Testis (tissue), 3 donors: ENCODE results near the gene ADGRG3. TPM values are rescaled to one million over a fixed set of nuclear protein-coding genes. Genes with fewer than 3 reads are reported as not detected.

Experiments
- DNase-seq: peaks from one replicate; pipeline ENCODE4 v3.0.0-alpha.2; 2019
- H3K27ac ChIP-seq, 2 donors: fragments of 200-600 bp; sonication (generic); one replicate each; pipeline ENCODE4 v1.5.1; 2019
- H3K27me3 ChIP-seq: fragments of 200-600 bp; sonication (generic); one replicate; pipeline ENCODE4 v1.5.1; 2019
- H3K36me3 ChIP-seq: fragments of 200-600 bp; sonication (generic); one replicate; pipeline ENCODE4 v1.5.1; 2017; ENCODE audit warnings: low read depth; ENCODE audit errors: missing control alignments
- H3K4me1 ChIP-seq: fragments of 200-600 bp; sonication (generic); one replicate; pipeline ENCODE4 v1.5.1; 2019
- H3K4me3 ChIP-seq, 2 donors: fragments of 200-600 bp; sonication (generic); one replicate each; pipeline ENCODE4 v1.5.1; 2017 to 2019
- H3K9me3 ChIP-seq: fragments of 200-600 bp; sonication (generic); one replicate; pipeline ENCODE4 v1.5.1; 2017
- POLR2A ChIP-seq: fragments of 450-650 bp; IDR thresholded peaks from one replicate; pipeline ENCODE4 v1.6.1; 2017; ENCODE audit warnings: antibody characterized with exemption, mild to moderate bottlenecking, moderate library complexity
- WGBS, 2 donors: methylation state at CpG; one replicate each; pipeline ENCODE4 v1.1.5; 2018; 5-methylcytosine and 5-hydroxymethylcytosine counted together
- intact Hi-C: fragments of 100-400 bp; cut with DNase I; formaldehyde crosslinking; loops from one replicate; pipeline ENCODE4 v1.15.1; 2023; ENCODE audit warnings: low total_unique reads
- polyA plus RNA-seq: library from polyadenylated mRNA; stranded (reverse); fragments of 350-450 nt; fragmentation: Illumina TruSeq; extraction: RNeasy Lipid Tissue Mini Kit (QIAGEN cat#74804); gene quantifications from one replicate; pipeline ENCODE4 v1.2.3, GENCODE V29; 2014; ENCODE audit warnings: low read depth, low replicate concordance; ENCODE audit not compliant: insufficient read depth
- total RNA-seq, 2 donors: library from RNA; depleted of rRNA; stranded (reverse); fragments of >200 nt; gene quantifications; one replicate each; pipeline ENCODE4 v1.2.3, GENCODE V29; 2016
- TF ChIP-seq, protein P1 (sequence below), 3 experiments: fragments of 450-650 bp in 2 of 3; fragments of 200-600 bp in 1 of 3; sonication (generic) in 1 of 3; IDR thresholded peaks; one replicate each; pipeline ENCODE4 v1.5.1; 2016 to 2019; ENCODE audit warnings: antibody characterized with exemption in 3 of 3, mild to moderate bottlenecking in 2 of 3, moderate library complexity in 1 of 3

ADGRG3 gene
- total and polyA plus RNA-seq, 3 donors from 2014 or later: 0.37 to 0.82 (median 0.63) TPM

DNA sequence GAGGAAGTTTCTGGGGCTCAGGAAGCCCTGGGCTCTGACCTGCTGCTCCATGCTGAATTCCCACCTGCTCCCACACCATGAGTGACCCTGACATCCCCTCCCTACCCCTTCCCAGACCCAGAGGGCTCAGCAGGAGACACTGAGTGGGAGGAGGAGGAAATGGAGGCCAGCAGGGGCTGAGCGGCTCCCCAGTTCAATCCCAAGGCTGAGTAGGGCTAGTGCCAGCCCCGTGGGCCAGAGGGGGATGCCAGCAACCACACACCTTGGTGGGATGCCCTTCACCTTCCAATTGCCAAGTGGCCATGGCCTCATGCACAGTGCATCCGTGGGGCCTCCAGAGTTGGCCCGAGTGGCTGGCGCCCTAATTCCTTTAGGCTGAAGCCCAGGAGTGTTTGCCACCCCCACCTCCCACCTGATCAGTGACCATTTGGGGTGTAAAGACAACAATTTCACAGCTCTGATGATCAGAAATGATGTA, 1.0 kb upstream of the ADGRG3 start:
- Histone ChIP-seq H3K4me1 (no peaks in the 10 kb centered on the region), H3K27me3 (no peaks in the 10 kb centered on the region), H3K9me3 (no peaks in the 10 kb centered on the region), H3K36me3 (no peaks in the 10 kb centered on the region), H3K4me3 (no peak overlapping the region), H3K27ac (no peak overlapping the region)
- TF ChIP-seq POLR2A: no peak
- TF ChIP-seq, protein P1, sequence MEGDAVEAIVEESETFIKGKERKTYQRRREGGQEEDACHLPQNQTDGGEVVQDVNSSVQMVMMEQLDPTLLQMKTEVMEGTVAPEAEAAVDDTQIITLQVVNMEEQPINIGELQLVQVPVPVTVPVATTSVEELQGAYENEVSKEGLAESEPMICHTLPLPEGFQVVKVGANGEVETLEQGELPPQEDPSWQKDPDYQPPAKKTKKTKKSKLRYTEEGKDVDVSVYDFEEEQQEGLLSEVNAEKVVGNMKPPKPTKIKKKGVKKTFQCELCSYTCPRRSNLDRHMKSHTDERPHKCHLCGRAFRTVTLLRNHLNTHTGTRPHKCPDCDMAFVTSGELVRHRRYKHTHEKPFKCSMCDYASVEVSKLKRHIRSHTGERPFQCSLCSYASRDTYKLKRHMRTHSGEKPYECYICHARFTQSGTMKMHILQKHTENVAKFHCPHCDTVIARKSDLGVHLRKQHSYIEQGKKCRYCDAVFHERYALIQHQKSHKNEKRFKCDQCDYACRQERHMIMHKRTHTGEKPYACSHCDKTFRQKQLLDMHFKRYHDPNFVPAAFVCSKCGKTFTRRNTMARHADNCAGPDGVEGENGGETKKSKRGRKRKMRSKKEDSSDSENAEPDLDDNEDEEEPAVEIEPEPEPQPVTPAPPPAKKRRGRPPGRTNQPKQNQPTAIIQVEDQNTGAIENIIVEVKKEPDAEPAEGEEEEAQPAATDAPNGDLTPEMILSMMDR (IDR thresholded peaks at IDR 0.05): no peak
- no peak for DNase-seq
- 71% methylated on average over 5 of the region's 5 CpGs; no CpG with 5 or more reads in 1 of the 2 donors for WGBS, 2 donors
- intact Hi-C loops: no loop called here

DNA sequence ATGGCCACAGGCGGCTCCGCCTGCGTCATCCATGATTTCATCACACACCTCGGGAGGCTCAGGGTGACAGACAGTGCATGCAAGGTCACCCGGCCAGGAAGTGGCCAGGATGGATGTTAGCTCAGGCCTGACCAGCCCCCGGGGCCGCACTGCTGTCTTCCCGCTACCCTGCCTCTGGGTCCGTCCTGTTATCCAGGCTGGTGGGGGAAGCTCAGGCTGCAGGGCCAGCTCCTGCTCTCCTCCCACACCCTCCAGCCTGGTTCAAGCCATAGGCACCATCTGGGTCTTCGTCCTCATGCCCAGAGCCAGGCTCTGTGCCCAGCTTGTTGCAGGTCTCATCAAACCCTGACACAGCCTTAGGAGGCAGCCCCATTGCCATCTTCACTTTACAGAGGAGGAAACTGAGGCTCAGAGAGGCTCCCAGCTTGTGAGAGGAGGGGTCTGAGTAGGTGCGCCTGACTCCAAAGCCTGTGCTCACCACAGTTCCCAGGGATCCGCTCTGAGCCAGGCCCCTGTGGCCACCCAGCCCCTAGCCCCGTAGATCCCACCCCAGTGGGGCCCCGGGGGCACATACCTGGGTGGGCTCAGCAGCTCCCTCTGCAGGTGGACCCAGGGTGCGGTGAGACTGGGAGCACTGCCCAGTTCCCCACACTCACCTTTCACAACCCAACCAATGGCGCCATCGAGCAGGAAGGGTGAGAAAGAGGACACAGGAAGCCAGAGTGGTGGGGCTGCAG, 412 bp upstream of the ADGRG3 start:
- Histone ChIP-seq H3K9me3 (no peaks in the 10 kb centered on the region), H3K36me3 (no peaks in the 10 kb centered on the region), H3K4me1 (no peaks in the 10 kb centered on the region), H3K27me3 (no peaks in the 10 kb centered on the region), H3K4me3 (no peak overlapping the region), H3K27ac (no peak overlapping the region)
- TF ChIP-seq, protein P1 (IDR thresholded peaks at IDR 0.05): no peak
- no peak for TF ChIP-seq POLR2A
- no peak for DNase-seq
- intact Hi-C loops: no loop called here
- WGBS, 2 donors: 79 to 100% methylated on average over 2 to 17 of the region's 17 CpGs

DNA sequence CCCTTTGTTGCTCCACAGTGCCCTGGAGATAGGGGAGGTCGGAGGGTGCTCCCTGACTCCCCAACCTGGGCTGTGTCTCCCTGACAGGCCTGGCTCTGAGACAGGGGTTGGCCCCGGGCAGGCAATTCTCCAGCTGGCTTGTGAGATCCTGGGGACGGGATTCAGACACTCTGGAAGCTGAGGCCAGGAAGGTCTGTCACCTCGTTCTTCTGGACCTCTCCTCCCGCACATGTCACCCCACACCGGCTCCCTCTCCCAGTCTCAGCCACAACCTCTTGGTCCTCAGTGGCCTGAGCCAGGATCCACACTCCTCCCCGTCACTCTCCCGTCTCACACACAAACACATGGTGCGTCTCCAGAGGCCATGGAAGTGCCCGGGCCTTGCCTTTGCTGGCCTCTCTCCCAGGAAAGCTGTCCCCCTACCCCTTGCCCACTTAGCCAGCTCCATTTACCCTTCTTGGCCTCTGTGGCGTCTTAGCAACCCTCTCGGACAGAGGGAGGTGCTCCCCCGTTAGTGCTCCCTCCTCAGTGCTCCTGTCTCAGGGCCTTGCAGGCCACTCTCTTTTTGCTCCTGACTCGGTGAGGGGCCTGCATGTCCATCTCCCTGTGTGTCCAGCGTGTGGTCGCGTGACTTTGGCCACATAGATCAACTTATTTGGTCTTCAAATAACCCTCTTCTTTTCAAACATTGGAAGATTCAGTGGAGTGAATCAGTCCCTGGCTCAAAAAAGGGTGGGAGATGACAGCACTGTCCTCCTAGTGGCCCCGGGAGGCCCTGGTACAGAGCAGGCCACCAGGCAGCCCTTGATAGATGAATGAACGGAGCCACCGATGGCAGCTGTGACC, 747 bp downstream of the ADGRG3 start:
- 85 to 95% methylated on average over 20 of the region's 20 CpGs for WGBS, 2 donors
- Histone ChIP-seq H3K36me3 (no peaks in the 10 kb centered on the region), H3K27ac (no peak overlapping the region), H3K4me3 (no peak overlapping the region), H3K9me3 (no peaks in the 10 kb centered on the region), H3K27me3 (no peaks in the 10 kb centered on the region), H3K4me1 (no peaks in the 10 kb centered on the region)
- no peak for TF ChIP-seq POLR2A
- TF ChIP-seq, protein P1 (IDR thresholded peaks at IDR 0.05): no peak
- intact Hi-C loops: no loop called here
- DNase-seq: no peak

DNA sequence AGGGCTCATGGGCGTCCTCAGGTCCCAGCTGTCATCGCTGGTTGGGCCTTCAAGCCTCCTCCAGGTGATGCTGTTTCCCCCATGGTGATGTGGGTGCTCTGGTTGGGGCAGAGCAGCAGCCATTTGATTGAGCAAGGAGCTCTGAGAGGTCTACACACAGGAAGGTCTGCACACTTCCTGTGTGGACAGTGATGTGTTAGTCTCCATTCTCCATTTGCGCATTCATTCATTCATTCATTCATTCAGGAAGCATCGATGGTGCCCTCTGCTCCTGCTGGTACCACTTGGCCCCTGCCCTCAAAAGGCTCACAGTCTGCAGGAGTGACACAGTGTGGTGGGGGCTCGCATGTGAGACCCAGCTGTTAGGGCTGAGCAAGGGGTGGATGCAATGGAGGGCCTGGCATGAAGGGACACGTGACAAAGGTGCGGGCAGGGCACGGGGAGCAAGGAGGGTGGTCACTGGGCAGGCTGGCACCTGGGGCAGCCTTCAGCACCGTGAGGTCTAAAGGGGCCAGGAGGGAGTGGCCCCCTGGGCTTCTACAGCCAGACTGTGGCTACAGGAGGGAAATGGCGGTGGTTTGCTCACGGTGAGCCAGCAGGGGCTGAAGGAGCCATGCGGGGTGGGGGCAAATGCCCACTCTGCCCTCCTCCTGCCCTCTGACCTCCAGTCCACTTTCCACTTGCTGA, 1.5 kb downstream of the ADGRG3 start:
- DNase-seq: no peak
- Histone ChIP-seq H3K4me1 (no peaks in the 10 kb centered on the region), H3K27me3 (no peaks in the 10 kb centered on the region), H3K27ac (no peak overlapping the region), H3K4me3 (no peak overlapping the region), H3K9me3 (no peaks in the 10 kb centered on the region), H3K36me3 (no peaks in the 10 kb centered on the region)
- WGBS, 2 donors: 84 to 92% methylated on average over 11 to 12 of the region's 12 CpGs
- intact Hi-C loops: no loop called here
- TF ChIP-seq POLR2A: no peak
- TF ChIP-seq, protein P1 (IDR thresholded peaks at IDR 0.05): no peak
